DMS114 treated with DMSO at 0.1 percent for 48 hours (cell line): ENCODE results near the gene IKZF1.

ENCODE experiments used
- DNase-seq: peaks from one replicate; lab custom pipeline; 2025; ENCODE audit not compliant: unreplicated experiment; lab: John Stamatoyannopoulos, UW

The IKZF1 gene

GRCh38 chr7:50436133-50436806 is 131.8 kb downstream of the IKZF1 start:
- no peak for DNase-seq

- DNase-seq, result no peak
Measured at GRCh38 chr7:50446542-50446960, 142.0 kb downstream of the IKZF1 start.

DNA sequence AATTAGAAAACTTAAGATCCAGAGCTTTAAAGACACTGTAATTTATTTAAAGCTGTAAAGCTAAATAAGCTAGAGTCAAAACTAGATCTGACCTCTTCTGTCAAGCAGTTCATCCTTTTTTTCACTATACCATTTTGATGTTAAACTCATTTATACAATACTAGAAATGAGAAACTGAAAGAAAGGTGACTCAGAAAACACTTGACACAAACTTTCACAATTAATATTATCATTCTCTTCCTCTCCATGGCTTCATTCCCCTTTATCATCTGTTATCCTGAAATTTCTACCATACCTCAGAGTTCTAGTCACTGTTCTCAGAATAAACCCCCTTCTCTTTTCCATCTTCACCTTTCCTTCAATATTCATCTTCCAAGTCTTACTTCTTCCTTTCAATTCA is 144.3 kb downstream of the IKZF1 start:
- no peak for DNase-seq

- DNase-seq, result no peak
Measured at GRCh38 chr7:50449501-50449880, 145.0 kb downstream of the IKZF1 start.

GRCh38 chr7:50449881-50450589 is 145.5 kb downstream of the IKZF1 start, which contains the start of gene FIGNL1:
Gene FIGNL1 (minus strand): TSS chr7:50450350. CDS start chr7:50447287, 3,063 bp downstream.
- DNase-seq, result peak; percentile 60

GRCh38 chr7:50450590-50451032 is 146.1 kb downstream of the IKZF1 start:
- no peak for DNase-seq
